Measurements from ENCODE around the gene TYMP. TPM values are rescaled to one million over a fixed set of nuclear protein-coding genes. Genes with fewer than 3 reads are reported as not detected.

Gene TYMP
- total and polyA plus RNA-seq, 2 of the 4 experiments (the other 2 are of a cell fraction): 0.18 to 0.74 TPM

DNA sequence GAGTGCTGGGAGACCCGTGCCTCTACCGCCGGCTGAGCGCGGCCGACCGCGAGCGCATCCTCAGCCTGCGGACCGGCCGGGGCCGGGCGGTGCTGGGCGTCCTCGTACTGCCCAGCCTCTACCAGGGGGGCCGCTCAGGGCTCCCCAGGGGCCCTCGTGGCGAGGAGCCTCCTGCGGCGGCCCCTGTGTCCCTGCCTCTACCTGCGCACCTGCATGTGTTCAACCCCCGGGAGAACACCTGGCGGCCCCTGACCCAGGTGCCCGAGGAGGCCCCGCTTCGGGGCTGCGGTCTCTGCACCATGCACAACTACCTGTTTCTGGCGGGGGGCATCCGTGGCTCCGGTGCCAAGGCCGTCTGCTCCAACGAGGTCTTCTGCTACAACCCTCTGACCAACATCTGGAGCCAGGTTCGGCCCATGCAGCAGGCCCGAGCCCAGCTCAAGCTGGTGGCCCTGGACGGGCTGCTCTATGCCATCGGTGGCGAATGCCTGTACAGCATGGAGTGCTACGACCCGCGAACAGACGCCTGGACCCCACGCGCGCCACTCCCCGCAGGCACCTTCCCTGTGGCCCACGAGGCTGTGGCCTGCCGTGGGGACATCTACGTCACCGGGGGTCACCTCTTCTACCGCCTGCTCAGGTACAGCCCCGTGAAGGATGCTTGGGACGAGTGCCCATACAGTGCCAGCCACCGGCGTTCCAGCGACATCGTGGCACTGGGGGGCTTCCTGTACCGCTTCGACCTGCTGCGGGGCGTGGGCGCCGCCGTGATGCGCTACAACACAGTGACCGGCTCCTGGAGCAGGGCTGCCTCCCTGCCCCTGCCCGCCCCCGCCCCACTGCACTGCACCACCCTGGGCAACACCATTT lies 19.3 kb upstream of the TYMP start:
- H2BK120ac ChIP-seq (ENCODE audit: low read depth, low read length): no peak overlapping the region
- no TSS peak for BruUV-seq (replicated peaks)
- no peak overlapping the region for H3K56ac ChIP-seq (ENCODE audit: extremely low read depth, insufficient read depth, low read length)
- H3K27ac ChIP-seq (ENCODE audit: insufficient read depth, low read length): no peak overlapping the region
- H2BK20ac ChIP-seq (ENCODE audit: low read depth, low read length): no peak overlapping the region
- H4K8ac ChIP-seq (ENCODE audit: low read depth in 2 of 2, low read length in 2 of 2): no peak overlapping the region
- ChIA-PET CTCF (no interaction called here), POLR2A (ENCODE audit: unreplicated experiment) (no interaction called here)
- H3K9me3 ChIP-seq (ENCODE audit: control insufficient read depth, insufficient read depth, low read length): no peaks in the 10 kb centered on the region
- no peak overlapping the region for H2BK15ac ChIP-seq (ENCODE audit: low read depth, low read length)
- H3K4me3 ChIP-seq (ENCODE audit: insufficient read depth, low read depth, low read length): no peak overlapping the region
- peaks cover 79% of the 10 kb centered on the region for H3K27me3 ChIP-seq (ENCODE audit: control insufficient read depth, insufficient read depth, low read length)
- ATAC-seq (ENCODE audit: low read depth): no peak
- no peak overlapping the region for H3K4ac ChIP-seq (ENCODE audit: low read depth, low read length)
- no peak overlapping the region for H4K5ac ChIP-seq (ENCODE audit: low read depth, low read length)
- intact Hi-C loops (cut with micrococcal nuclease): no loop called here
- H3K4me2 ChIP-seq (ENCODE audit: low read depth, low read length): no peak overlapping the region
- no peaks in the 10 kb centered on the region for H3K36me3 ChIP-seq (ENCODE audit: control insufficient read depth, insufficient read depth, low read length)
- no peak overlapping the region for H2BK5ac ChIP-seq (ENCODE audit: low read depth, low read length, poor library complexity, severe bottlenecking)
- WGBS, 2 experiments (ENCODE audit: extremely low coverage in 2 of 2, insufficient read length in 1 of 2): 64% methylated on average over 65 of the region's 68 CpGs; no CpG with 5 or more reads in 1 of the 2 experiments
- H2AFZ ChIP-seq (replicated peaks; ENCODE audit: low read length, poor library complexity): no peak overlapping the region
- H3K23ac ChIP-seq (ENCODE audit: low read depth, low read length): no peak overlapping the region
- no peak overlapping the region for H4K91ac ChIP-seq (ENCODE audit: insufficient read depth, low read depth, low read length)
- no peaks in the 10 kb centered on the region for H3K79me1 ChIP-seq (ENCODE audit: low read depth in 1 of 2, low read length in 2 of 2)
- DNase-seq: no peak
- no peak overlapping the region for H2AK5ac ChIP-seq (ENCODE audit: low read depth, low read length)
- no peak overlapping the region for H3K9ac ChIP-seq (ENCODE audit: low read depth, low read length)
- H3K9me1 ChIP-seq (ENCODE audit: insufficient read depth, low read length): no peaks in the 10 kb centered on the region
- H2AK9ac ChIP-seq (replicated peaks; ENCODE audit: low read depth, low read length, poor library complexity): no peak overlapping the region
- H3K4me1 ChIP-seq (ENCODE audit: control insufficient read depth, insufficient read depth, low read length): no peaks in the 10 kb centered on the region; the same call in 1 of the 2 replicates
- dilution Hi-C loops (cut with HindIII; ENCODE audit: low sequenced_read_pairs, unreplicated experiment): no loop called here
- H3K18ac ChIP-seq (ENCODE audit: low read depth, low read length): no peak overlapping the region
- no peaks in the 10 kb centered on the region for H4K20me1 ChIP-seq (ENCODE audit: insufficient read depth, low read length)
- no peak overlapping the region for H3K14ac ChIP-seq (replicated peaks; ENCODE audit: low read depth, low read length)
- TF ChIP-seq, protein P1, sequence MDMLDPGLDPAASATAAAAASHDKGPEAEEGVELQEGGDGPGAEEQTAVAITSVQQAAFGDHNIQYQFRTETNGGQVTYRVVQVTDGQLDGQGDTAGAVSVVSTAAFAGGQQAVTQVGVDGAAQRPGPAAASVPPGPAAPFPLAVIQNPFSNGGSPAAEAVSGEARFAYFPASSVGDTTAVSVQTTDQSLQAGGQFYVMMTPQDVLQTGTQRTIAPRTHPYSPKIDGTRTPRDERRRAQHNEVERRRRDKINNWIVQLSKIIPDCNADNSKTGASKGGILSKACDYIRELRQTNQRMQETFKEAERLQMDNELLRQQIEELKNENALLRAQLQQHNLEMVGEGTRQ (IDR thresholded peaks at IDR 0.05; ENCODE audit: low read depth, low read length): no peak
- no peak for TF ChIP-seq FOS (IDR thresholded peaks at IDR 0.05; ENCODE audit: low read depth, low read length)
- no peak for TF ChIP-seq CHD1 (IDR thresholded peaks at IDR 0.05; ENCODE audit: low read depth, low read length)
- no peak for TF ChIP-seq MXI1 (IDR thresholded peaks at IDR 0.05; ENCODE audit: borderline replicate concordance, low read depth, low read length)
- no peak for TF ChIP-seq POLR2A (IDR thresholded peaks at IDR 0.05; ENCODE audit: low read depth, low read length)
- in situ Hi-C loops (cut with MboI; ENCODE audit: low sequenced_read_pairs): no loop called here
